ENCODE measurements around the gene ANAPC2. TPM values are rescaled to one million over a fixed set of nuclear protein-coding genes. Genes with fewer than 3 reads are reported as not detected.

Gene ANAPC2
- polyA plus RNA-seq, 2 of the 4 experiments (the other 2 are of a cell fraction) = 17.5 to 40.7 TPM

- Histone ChIP-seq H3K4me1 (peaks cover 52% of the 10 kb centered on the region), H3K9me3 (no peaks in the 10 kb centered on the region), H3K4me3 (no peak overlapping the region), H3K27ac (no peak overlapping the region), H3K4me2 (no peak overlapping the region)
- FAIRE-seq (no peak), DNase-seq (ENCODE audit: low read depth in 1 of 2, low spot score in 1 of 2) (no peak), ATAC-seq (no peak)
- CTCF ChIA-PET = interaction anchor here (2.3 to 9.9 kb wide), 4 partner anchors 16 to 100 kb away, joined by 9 to 113 read pairs (median 42); partner anchors contain the start of gene TUBB4B
- POLR2A ChIA-PET = interaction anchor here (1.4 kb wide), 1 partner anchor 20 kb away, joined by 4 read pairs; no protein-coding TSS in a partner anchor
- 96% methylated on average over 41 of the region's 52 CpGs for WGBS (ENCODE audit: missing lambda C conversion rate)
- TF ChIP-seq HMGXB4 (CRISPR knock-in tag; IDR thresholded peaks at IDR 0.05; ENCODE audit: borderline replicate concordance) = no peak
- no peak for TF ChIP-seq POLR2A (IDR thresholded peaks at IDR 0.05; ENCODE audit: low read length)
- no peak for TF ChIP-seq HOXA7 (CRISPR knock-in tag; IDR thresholded peaks at IDR 0.05)
- TF ChIP-seq KDM1A (IDR thresholded peaks at IDR 0.05; ENCODE audit: low read depth) = no peak
These were observed 32.1 kb upstream of the ANAPC2 start for GRCh38 chr9:137220317-137221094.

- no peaks in the 10 kb centered on the region for H3K9me3 ChIP-seq
- POLR2A ChIA-PET = interaction anchor here (1.6 kb wide), 1 partner anchor 21 kb away, joined by 6 read pairs; the partner anchor contains the start of gene TUBB4B
- WGBS (ENCODE audit: missing lambda C conversion rate) = 96% methylated on average over 7 of the region's 10 CpGs
- CTCF ChIA-PET = interaction anchor here (1.4 to 9.9 kb wide), 6 partner anchors 10 to 171 kb away, joined by 4 to 113 read pairs (median 11); partner anchors contain the start of gene TUBB4B
- H3K4me2 ChIP-seq = no peak overlapping the region
- DNase-seq (ENCODE audit: low read depth in 1 of 2, low spot score in 1 of 2) (no peak), FAIRE-seq (no peak), ATAC-seq (no peak)
- H3K4me1 ChIP-seq = peaks cover 46% of the 10 kb centered on the region
- TF ChIP-seq NFE2L2 (conservative IDR thresholded peaks at IDR 0.05; ENCODE audit: low read length) (no peak), POLR2AphosphoS2 (conservative IDR thresholded peaks at IDR 0.05; ENCODE audit: low read length) (0 out of 2 replicates have a peak, but pooled peaks have one; percentile 40)
- no peak overlapping the region for H3K27ac ChIP-seq
- no peak overlapping the region for H3K4me3 ChIP-seq
These were observed 31.5 kb upstream of the ANAPC2 start for GRCh38 chr9:137219757-137220316.

- Histone ChIP-seq H3K4me3 (no peak overlapping the region), H3K27ac (peak overlapping the region; percentile 47 to 76; a peak in 4 of 6 replicates), H3K9me3 (no peaks in the 10 kb centered on the region), H3K4me2 (peak overlapping the region; percentile 48), H3K4me1 (peaks cover 39% of the 10 kb centered on the region)
- TF ChIP-seq REST (IDR thresholded peaks at IDR 0.05) = no peak
- peak; percentile 62 for TF ChIP-seq PBX3 (IDR thresholded peaks at IDR 0.05)
- TF ChIP-seq BCL3 (IDR thresholded peaks at IDR 0.05) = 0 out of 3 replicates have a peak, but pooled peaks have one; percentile 18
- peak; percentile 59 for TF ChIP-seq MAX (IDR thresholded peaks at IDR 0.05)
- TF ChIP-seq NFE2L2 (conservative IDR thresholded peaks at IDR 0.05; ENCODE audit: low read length) = no peak
- no peak for TF ChIP-seq CEBPB (IDR thresholded peaks at IDR 0.05)
- 0 out of 2 replicates have a peak, but pooled peaks have one; percentile 10 for TF ChIP-seq GATA3 (IDR thresholded peaks at IDR 0.05; ENCODE audit: borderline replicate concordance)
- TF ChIP-seq FOXS1 (CRISPR knock-in tag; IDR thresholded peaks at IDR 0.05) = no peak
- no peak for TF ChIP-seq FOSL2 (IDR thresholded peaks at IDR 0.05)
- peak; percentile 53; the same call in 1 of the 2 replicates for TF ChIP-seq FOSL2 (CRISPR knock-in tag; IDR thresholded peaks at IDR 0.05)
- no peak for TF ChIP-seq TP53 (CRISPR knock-in tag; IDR thresholded peaks at IDR 0.05)
- ChIA-PET POLR2A (interaction anchor here (0.5 to 1.6 kb wide), 6 partner anchors 9 to 52 kb away, joined by 3 to 15 read pairs (median 5); partner anchors contain the start of gene TUBB4B), CTCF (interaction anchor here (0.6 to 9.9 kb wide), 8 partner anchors 8 to 170 kb away, joined by 3 to 71 read pairs (median 6); partner anchors contain the start of genes RNF224, STPG3 and TUBB4B)
- DNase-seq (ENCODE audit: low read depth in 1 of 2, low spot score in 1 of 2) (peak; percentile 66 to 78), ATAC-seq (peak; percentile 58 to 68), FAIRE-seq (no peak)
- WGBS (ENCODE audit: missing lambda C conversion rate) = 6% methylated on average over 10 of the region's 12 CpGs
These were observed 30.5 kb upstream of the ANAPC2 start for GRCh38 chr9:137218754-137219271.
